ENCODE data around the gene MGRN1. TPM values are rescaled to one million over a fixed set of nuclear protein-coding genes. Genes with fewer than 3 reads are reported as not detected.

MGRN1 gene
- total and polyA plus RNA-seq, 8 donors: 17.2 to 43.8 (median 30.8) TPM

- Histone ChIP-seq H3K4me1 (peaks cover 0 to 7% (median 0%) of the 10 kb centered on the region in 3 donors), H3K36me3 (peaks cover 0 to 23% (median 3%) of the 10 kb centered on the region in 3 donors), H3K27me3 (no peaks in the 10 kb centered on the region), H3K4me3 (peak overlapping the region; percentile 88 to 99 (median 96)), H3K9me3 (no peaks in the 10 kb centered on the region), H3K27ac (peak overlapping the region; percentile 64 to 94 (median 84))
- DNase-seq: peak in 5 of 6 donors; percentile 51 to 89 (median 69)
- WGBS, 2 donors: 1 to 2% methylated on average over 30 to 54 of the region's 54 CpGs
- ATAC-seq: peak; percentile 24 to 52 (median 33)
- FAIRE-seq: no peak
- no peak for TF ChIP-seq CTCF (IDR thresholded peaks at IDR 0.05)
- intact Hi-C loops (cut with DNase I): no loop called here
These were observed 69.5 kb downstream of the MGRN1 start for GRCh38 chr16:4693956-4694641.

- Histone ChIP-seq H3K27me3 (no peaks in the 10 kb centered on the region), H3K4me3 (peak overlapping the region in 2 of 4 donors; percentile 88 to 99), H3K27ac (no peak overlapping the region), H3K4me1 (peaks cover 0 to 7% (median 0%) of the 10 kb centered on the region in 3 donors), H3K36me3 (peaks cover 0 to 30% (median 3%) of the 10 kb centered on the region in 3 donors), H3K9me3 (no peaks in the 10 kb centered on the region)
- intact Hi-C loops (cut with DNase I): no loop called here
- FAIRE-seq (no peak), ATAC-seq (no peak), DNase-seq (peak in 4 of 6 donors; percentile 30 to 82 (median 56))
- 57 to 66% methylated on average over 23 to 26 of the region's 26 CpGs for WGBS, 2 donors
- no peak for TF ChIP-seq CTCF (IDR thresholded peaks at IDR 0.05)
These were observed 70.2 kb downstream of the MGRN1 start for GRCh38 chr16:4694642-4695451.

GRCh38 chr16:4695473-4696171 lies 71.0 kb downstream of the MGRN1 start:
- H3K36me3 ChIP-seq: peaks cover 3 to 38% (median 4%) of the 10 kb centered on the region in 3 donors
- peak in 3 of 6 donors; percentile 19 to 56 (median 31) for DNase-seq
- no peak for ATAC-seq
- FAIRE-seq: no peak
- no peak overlapping the region for H3K4me3 ChIP-seq
- WGBS, 2 donors: 66 to 69% methylated on average over 12 of the region's 12 CpGs
- no peaks in the 10 kb centered on the region for H3K9me3 ChIP-seq
- H3K4me1 ChIP-seq: peaks cover 0 to 7% (median 0%) of the 10 kb centered on the region in 3 donors
- no peak overlapping the region for H3K27ac ChIP-seq
- no peak for TF ChIP-seq CTCF (IDR thresholded peaks at IDR 0.05)
- intact Hi-C loops (cut with DNase I): no loop called here
- H3K27me3 ChIP-seq: no peaks in the 10 kb centered on the region

- ATAC-seq (no peak), FAIRE-seq (no peak), DNase-seq (peak in 2 of 6 donors; percentile 12 to 38)
- no peak overlapping the region for H3K4me3 ChIP-seq
- no peaks in the 10 kb centered on the region for H3K9me3 ChIP-seq
- H3K4me1 ChIP-seq: peaks cover 0 to 7% (median 0%) of the 10 kb centered on the region in 3 donors
- H3K27ac ChIP-seq: no peak overlapping the region
- peaks cover 3 to 45% (median 9%) of the 10 kb centered on the region in 3 donors for H3K36me3 ChIP-seq
- TF ChIP-seq CTCF (IDR thresholded peaks at IDR 0.05): no peak
- WGBS, 2 donors: 69 to 73% methylated on average over 19 of the region's 19 CpGs
- intact Hi-C loops (cut with DNase I): no loop called here
- H3K27me3 ChIP-seq: no peaks in the 10 kb centered on the region
These were observed 71.7 kb downstream of the MGRN1 start for GRCh38 chr16:4696172-4696904.

Data from pancreas (tissue), 10 donors.